Measurements from ENCODE around the gene ARSG.

The ARSG gene

GRCh38 chr17:68431045-68431608 lies 139.8 kb downstream of the ARSG start:
- no peak for DNase-seq (ENCODE audit: low spot score)

- peak; percentile 31 for DNase-seq (ENCODE audit: low spot score)
Measured at GRCh38 chr17:68431661-68432071, 140.4 kb downstream of the ARSG start.

GRCh38 chr17:68432086-68432864 lies 141.0 kb downstream of the ARSG start:
- no peak for DNase-seq (ENCODE audit: low spot score)

GRCh38 chr17:68433211-68433610 lies 141.9 kb downstream of the ARSG start:
- DNase-seq (ENCODE audit: low spot score) = no peak

- no peak for DNase-seq (ENCODE audit: low spot score)
Measured at GRCh38 chr17:68433911-68434508, 142.7 kb downstream of the ARSG start.

- no peak for DNase-seq (ENCODE audit: low spot score)
Measured at GRCh38 chr17:68435361-68435760, 144.1 kb downstream of the ARSG start.

GRCh38 chr17:68435876-68436842 lies 144.9 kb downstream of the ARSG start:
- peak; percentile 64 for DNase-seq (ENCODE audit: low spot score)

- peak; percentile 47 for DNase-seq (ENCODE audit: low spot score)
Measured at GRCh38 chr17:68437979-68438822, 146.9 kb downstream of the ARSG start.

GRCh38 chr17:68439656-68440290 lies 148.5 kb downstream of the ARSG start:
- no peak for DNase-seq (ENCODE audit: low spot score)

- DNase-seq (ENCODE audit: low spot score) = no peak
Measured at GRCh38 chr17:68440526-68440925, 149.2 kb downstream of the ARSG start.

GRCh38 chr17:68441070-68441770 lies 149.9 kb downstream of the ARSG start:
- no peak for DNase-seq (ENCODE audit: low spot score)

- no peak for DNase-seq (ENCODE audit: low spot score)
Measured at GRCh38 chr17:68443972-68444464, 152.7 kb downstream of the ARSG start.

GRCh38 chr17:68445671-68446070 lies 154.4 kb downstream of the ARSG start:
- DNase-seq (ENCODE audit: low spot score) = no peak

GRCh38 chr17:68446626-68447041 lies 155.3 kb downstream of the ARSG start:
- DNase-seq (ENCODE audit: low spot score) = no peak

- DNase-seq (ENCODE audit: low spot score) = no peak
Measured at GRCh38 chr17:68449021-68449739, 157.9 kb downstream of the ARSG start.

GRCh38 chr17:68450391-68450790 lies 159.1 kb downstream of the ARSG start:
- no peak for DNase-seq (ENCODE audit: low spot score)

GRCh38 chr17:68450801-68451200 lies 159.5 kb downstream of the ARSG start:
- no peak for DNase-seq (ENCODE audit: low spot score)

- DNase-seq (ENCODE audit: low spot score) = no peak
Measured at GRCh38 chr17:68451670-68452354, 160.5 kb downstream of the ARSG start.

Measured in HuH-7 (cell line).